Neural cell (in vitro differentiated cells): ENCODE results near the gene RNF217. TPM values are rescaled to one million over a fixed set of nuclear protein-coding genes. Genes with fewer than 3 reads are reported as not detected.

Experiments used
- H2AFZ ChIP-seq: fragments of 200-600, 300-800 bp; sonication (generic), shearing (Covaris generic); 2 replicates; pipeline ENCODE4 v1.6.0; 2014; ENCODE audit warnings: low read depth, mild to moderate bottlenecking, antibody characterized with exemption, low read length, moderate library complexity
- H3F3A ChIP-seq: fragments of 200-600 bp; shearing (Covaris generic); 2 replicates; pipeline ENCODE4 v1.6.1; 2016; ENCODE audit warnings: mild to moderate bottlenecking, moderate library complexity, mixed read lengths, antibody characterized with exemption, low read length; ENCODE audit not compliant: insufficient read depth, poor library complexity, severe bottlenecking
- H3K27ac ChIP-seq: fragments of 200-600, 300-800 bp; sonication (generic), shearing (Covaris generic); 2 replicates; pipeline ENCODE4 v1.5.1; 2014; ENCODE audit warnings: mild to moderate bottlenecking, low read length, moderate library complexity
- H3K27me3 ChIP-seq: fragments of 300-800, 200-600 bp; sonication (generic), shearing (Covaris generic); 2 replicates; pipeline ENCODE4 v1.6.0; 2014; ENCODE audit warnings: mild to moderate bottlenecking, low read depth, low read length, moderate library complexity; ENCODE audit not compliant: insufficient read depth
- H3K36me3 ChIP-seq: fragments of 300-800, 200-600 bp; sonication (generic), shearing (Covaris generic); 2 replicates; pipeline ENCODE4 v1.5.1; 2014; ENCODE audit warnings: mild to moderate bottlenecking, antibody characterized with exemption, low read length, moderate library complexity; ENCODE audit not compliant: insufficient read depth
- H3K4me2 ChIP-seq: fragments of 300-800, 200-600 bp; sonication (generic), shearing (Covaris generic); 2 replicates; pipeline ENCODE4 v1.6.0; 2014; ENCODE audit warnings: mild to moderate bottlenecking, low read length
- H3K4me3 ChIP-seq: fragments of 300-800, 200-600 bp; sonication (generic), shearing (Covaris generic); 2 replicates; pipeline ENCODE4 v1.5.1; 2014; ENCODE audit warnings: mild to moderate bottlenecking, low read length, moderate library complexity
- H3K79me2 ChIP-seq: fragments of 200-600 bp; shearing (Covaris generic); replicated peaks from 2 replicates; pipeline ENCODE4 v1.6.0; 2014; ENCODE audit warnings: mild to moderate bottlenecking, low read length, moderate library complexity; ENCODE audit not compliant: insufficient read depth
- H3K9ac ChIP-seq: fragments of 300-800, 200-600 bp; sonication (generic), shearing (Covaris generic); 2 replicates; pipeline ENCODE4 v1.6.1; 2016; ENCODE audit warnings: mild to moderate bottlenecking, low read length, mixed read lengths
- H3K9me2 ChIP-seq: fragments of 200-600 bp; shearing (Covaris generic); 2 replicates; pipeline ENCODE4 v1.6.1; 2016; ENCODE audit warnings: mild to moderate bottlenecking, low read length, mixed read lengths; ENCODE audit not compliant: insufficient read depth
- H3K9me3 ChIP-seq: fragments of 200-600, 300-800 bp; sonication (generic), shearing (Covaris generic); 2 replicates; pipeline ENCODE4 v1.6.1; 2016; ENCODE audit warnings: mild to moderate bottlenecking, mixed run types, low read length, moderate library complexity, mixed read lengths
- H4K20me1 ChIP-seq: fragments of 200-600 bp; shearing (Covaris generic); 2 replicates; pipeline ENCODE4 v1.6.1; 2016; ENCODE audit warnings: mild to moderate bottlenecking, mixed run types; ENCODE audit not compliant: insufficient read depth
- CTCF ChIP-seq: fragments of 450-650 bp; IDR thresholded peaks from 2 replicates; pipeline ENCODE4 v1.5.1; 2014; ENCODE audit warnings: antibody characterized with exemption, mild to moderate bottlenecking, moderate library complexity; ENCODE audit not compliant: poor library complexity, severe bottlenecking
- EP300 ChIP-seq: fragments of 450-650 bp; conservative IDR thresholded peaks from 2 replicates; pipeline ENCODE4 v1.6.1; 2014; ENCODE audit warnings: antibody characterized with exemption, mild to moderate bottlenecking, moderate library complexity; ENCODE audit not compliant: poor library complexity, severe bottlenecking
- EZH2 ChIP-seq: fragments of 200-600, 300-800 bp; shearing (Covaris generic), sonication (generic); IDR thresholded peaks from 2 replicates; pipeline ENCODE4 v1.6.1; 2014; ENCODE audit warnings: antibody characterized with exemption, low read length, borderline replicate concordance, mild to moderate bottlenecking; ENCODE audit not compliant: insufficient read depth, poor library complexity, severe bottlenecking
- MXI1 ChIP-seq: fragments of 450-650 bp; conservative IDR thresholded peaks from 2 replicates; pipeline ENCODE4 v1.6.1; 2014; ENCODE audit warnings: antibody characterized with exemption, mild to moderate bottlenecking; ENCODE audit not compliant: poor library complexity, severe bottlenecking
- POLR2AphosphoS5 ChIP-seq: IDR thresholded peaks from 2 replicates; pipeline ENCODE4 v1.6.1; 2012
- RAD21 ChIP-seq: fragments of 450-650 bp; conservative IDR thresholded peaks from 2 replicates; pipeline ENCODE4 v1.6.1; 2014; ENCODE audit warnings: antibody characterized with exemption, mild to moderate bottlenecking, moderate library complexity
- REST ChIP-seq: IDR thresholded peaks from 2 replicates; pipeline ENCODE4 v1.6.1; 2012; ENCODE audit warnings: borderline replicate concordance
- SMC3 ChIP-seq: fragments of 450-650 bp; conservative IDR thresholded peaks from 2 replicates; pipeline ENCODE4 v1.6.1; 2014; ENCODE audit warnings: antibody characterized with exemption, mild to moderate bottlenecking, moderate library complexity; ENCODE audit not compliant: poor library complexity
- TAF1 ChIP-seq: IDR thresholded peaks from 2 replicates; pipeline ENCODE4 v1.6.1; 2012; ENCODE audit warnings: low read depth
- polyA plus RNA-seq: library from polyadenylated mRNA; depleted of rRNA; stranded (reverse); fragments of >200 nt; gene quantifications from 2 replicates; pipeline ENCODE4 v1.2.3, GENCODE V29; 2014

RNF217 gene
- polyA plus RNA-seq, 1 donor from 2014 or later = 10.2 TPM

DNA sequence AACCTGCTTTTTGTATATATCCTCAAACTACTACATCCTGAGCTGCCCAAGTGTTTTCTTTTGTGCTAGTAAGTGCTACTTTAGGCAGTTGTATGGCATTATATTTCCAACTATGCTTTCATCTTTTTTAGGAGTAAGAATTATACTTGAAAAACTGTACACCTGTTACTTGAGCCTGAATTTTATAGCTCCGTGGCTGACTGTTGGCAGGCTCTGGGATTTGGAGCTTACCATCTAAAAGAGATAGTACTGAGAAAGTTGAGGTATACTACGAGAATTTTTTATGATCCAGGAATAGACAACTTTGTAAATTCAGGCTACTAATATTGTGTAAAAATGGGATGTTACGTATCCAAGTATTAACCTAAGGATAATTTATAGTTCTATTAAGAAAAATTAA lies 32.4 kb downstream of the RNF217 start:
- H3K27ac ChIP-seq = no peak overlapping the region
- no peaks in the 10 kb centered on the region for H3K36me3 ChIP-seq
- no peaks in the 10 kb centered on the region for H3K9me2 ChIP-seq
- H4K20me1 ChIP-seq = no peaks in the 10 kb centered on the region
- H3K9ac ChIP-seq = no peak overlapping the region
- H3F3A ChIP-seq = no peaks in the 10 kb centered on the region
- H3K4me3 ChIP-seq = no peak overlapping the region
- no peak overlapping the region for H3K4me2 ChIP-seq
- H2AFZ ChIP-seq = no peak overlapping the region
- H3K9me3 ChIP-seq = no peaks in the 10 kb centered on the region
- TF ChIP-seq EP300 = no peak
- TF ChIP-seq MXI1 = no peak
- TF ChIP-seq RAD21 = no peak
- no peak for TF ChIP-seq TAF1
- TF ChIP-seq POLR2AphosphoS5 = no peak
- TF ChIP-seq CTCF = no peak
- TF ChIP-seq EZH2 = no peak
- TF ChIP-seq REST = no peak
- TF ChIP-seq SMC3 = no peak
- H3K79me2 ChIP-seq = no peaks in the 10 kb centered on the region
- H3K27me3 ChIP-seq = no peaks in the 10 kb centered on the region

GRCh38 chr6:124995131-124995530 lies 32.9 kb downstream of the RNF217 start:
- no peak overlapping the region for H2AFZ ChIP-seq
- H3K79me2 ChIP-seq = no peaks in the 10 kb centered on the region
- no peak overlapping the region for H3K27ac ChIP-seq
- no peak overlapping the region for H3K4me2 ChIP-seq
- H3K27me3 ChIP-seq = no peaks in the 10 kb centered on the region
- no peak overlapping the region for H3K4me3 ChIP-seq
- H3K9ac ChIP-seq = no peak overlapping the region
- H3K9me2 ChIP-seq = no peaks in the 10 kb centered on the region
- H3K9me3 ChIP-seq = no peaks in the 10 kb centered on the region
- no peaks in the 10 kb centered on the region for H3F3A ChIP-seq
- H3K36me3 ChIP-seq = no peaks in the 10 kb centered on the region
- H4K20me1 ChIP-seq = no peaks in the 10 kb centered on the region
- TF ChIP-seq RAD21 (no peak), EZH2 (no peak), EP300 (no peak), TAF1 (no peak)
